Liver (tissue), 3 donors: ENCODE measurements around the gene CMTM8.

ENCODE experiments used
- ATF3 ChIP-seq: IDR thresholded peaks from 2 replicates; pipeline ENCODE4 v1.6.1; 2016; ENCODE audit warnings: antibody characterized with exemption
- CTCF ChIP-seq: fragments of 150-350 bp; IDR thresholded peaks from 2 replicates; pipeline ENCODE4 v1.5.1; 2017; ENCODE audit warnings: improper control_type of control experiment, low read depth, low read length; ENCODE audit not compliant: missing input control
- REST ChIP-seq: IDR thresholded peaks from 2 replicates; pipeline ENCODE4 v1.6.1; 2016; ENCODE audit warnings: antibody characterized with exemption, mild to moderate bottlenecking
- YY1 ChIP-seq: IDR thresholded peaks from 2 replicates; pipeline ENCODE4 v1.6.1; 2016; ENCODE audit warnings: antibody characterized with exemption, mild to moderate bottlenecking
- donor health status: healthy.
- donor health status: healthy.

GRCh38 chr3:32323604-32324003 lies 85.1 kb downstream of the CMTM8 start:
- TF ChIP-seq CTCF (no peak), YY1 (no peak), ATF3 (no peak), REST (no peak)
